Cardiac muscle cell (in vitro differentiated cells and primary cell): Measurements from ENCODE around the gene DMRTA2. TPM values are rescaled to one million over a fixed set of nuclear protein-coding genes. Genes with fewer than 3 reads are reported as not detected.

Source experiments
- DNase-seq, 2 donors: peaks; one replicate each; pipeline versions ENCODE4 v3.0.0 to v3.0.0-alpha.2; 2010 to 2017; ENCODE audit warnings: low read depth in 1 of 2, low spot score in 1 of 2
- H3K27ac ChIP-seq: fragments of 200-600 bp; sonication (generic); 2 replicates; pipeline ENCODE4 v1.5.1; 2016
- H3K27me3 ChIP-seq: fragments of 200-600 bp; sonication (generic); 2 replicates; pipeline ENCODE4 v1.6.0; 2016; ENCODE audit warnings: control low read depth
- H3K36me3 ChIP-seq: fragments of 200-600 bp; sonication (generic); 2 replicates; pipeline ENCODE4 v1.5.1; 2016; ENCODE audit warnings: control low read depth
- H3K4me1 ChIP-seq: fragments of 200-600 bp; sonication (generic); 2 replicates; pipeline ENCODE4 v1.8.1; 2017; ENCODE audit warnings: low read depth, mild to moderate bottlenecking, mixed run types
- H3K4me3 ChIP-seq: fragments of 200-600 bp; sonication (generic); 2 replicates; pipeline ENCODE4 v1.5.1; 2016; ENCODE audit warnings: mild to moderate bottlenecking
- H3K9me3 ChIP-seq: fragments of 200-600 bp; sonication (generic); 2 replicates; pipeline ENCODE4 v1.5.1; 2017; ENCODE audit warnings: low read depth, mild to moderate bottlenecking, control low read depth
- polyA plus RNA-seq: library from polyadenylated mRNA; unstranded; fragments of >200 nt; fragmentation: Nextera tagmentation; extraction: Ambion mirVana; gene quantifications from 2 replicates; pipeline ENCODE4 v1.2.1, GENCODE V29; 2016
- total RNA-seq: library from RNA; depleted of rRNA; stranded (reverse); fragments of >200 nt; gene quantifications from 2 replicates; pipeline ENCODE4 v1.2.3, GENCODE V29; 2016
- TF ChIP-seq, protein P1 (sequence below): IDR thresholded peaks from 2 replicates; pipeline ENCODE4 v1.5.1; 2012; ENCODE audit warnings: low read depth, mild to moderate bottlenecking, low read length

DMRTA2 gene
- total and polyA plus RNA-seq, 2 experiments from 2014 or later: 0.12 TPM; not detected in 1

GRCh38 chr1:50369830-50370229, 53.4 kb downstream of the DMRTA2 start:
- Histone ChIP-seq H3K4me3 (no peak overlapping the region), H3K4me1 (no peaks in the 10 kb centered on the region), H3K9me3 (no peaks in the 10 kb centered on the region), H3K27ac (no peak overlapping the region), H3K36me3 (no peaks in the 10 kb centered on the region), H3K27me3 (peaks cover 50% of the 10 kb centered on the region)
- no peak for DNase-seq
- TF ChIP-seq, protein P1, sequence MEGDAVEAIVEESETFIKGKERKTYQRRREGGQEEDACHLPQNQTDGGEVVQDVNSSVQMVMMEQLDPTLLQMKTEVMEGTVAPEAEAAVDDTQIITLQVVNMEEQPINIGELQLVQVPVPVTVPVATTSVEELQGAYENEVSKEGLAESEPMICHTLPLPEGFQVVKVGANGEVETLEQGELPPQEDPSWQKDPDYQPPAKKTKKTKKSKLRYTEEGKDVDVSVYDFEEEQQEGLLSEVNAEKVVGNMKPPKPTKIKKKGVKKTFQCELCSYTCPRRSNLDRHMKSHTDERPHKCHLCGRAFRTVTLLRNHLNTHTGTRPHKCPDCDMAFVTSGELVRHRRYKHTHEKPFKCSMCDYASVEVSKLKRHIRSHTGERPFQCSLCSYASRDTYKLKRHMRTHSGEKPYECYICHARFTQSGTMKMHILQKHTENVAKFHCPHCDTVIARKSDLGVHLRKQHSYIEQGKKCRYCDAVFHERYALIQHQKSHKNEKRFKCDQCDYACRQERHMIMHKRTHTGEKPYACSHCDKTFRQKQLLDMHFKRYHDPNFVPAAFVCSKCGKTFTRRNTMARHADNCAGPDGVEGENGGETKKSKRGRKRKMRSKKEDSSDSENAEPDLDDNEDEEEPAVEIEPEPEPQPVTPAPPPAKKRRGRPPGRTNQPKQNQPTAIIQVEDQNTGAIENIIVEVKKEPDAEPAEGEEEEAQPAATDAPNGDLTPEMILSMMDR: peak; percentile 10

- peaks cover 50% of the 10 kb centered on the region for H3K27me3 ChIP-seq
- no peaks in the 10 kb centered on the region for H3K9me3 ChIP-seq
- H3K36me3 ChIP-seq: no peaks in the 10 kb centered on the region
- no peak overlapping the region for H3K27ac ChIP-seq
- no peak overlapping the region for H3K4me3 ChIP-seq
- TF ChIP-seq, protein P1: no peak
- no peak for DNase-seq
- no peaks in the 10 kb centered on the region for H3K4me1 ChIP-seq
Measured at GRCh38 chr1:50369008-50369634, 54.1 kb downstream of the DMRTA2 start.

- no peak overlapping the region for H3K27ac ChIP-seq
- peaks cover 52% of the 10 kb centered on the region for H3K27me3 ChIP-seq
- no peak overlapping the region for H3K4me3 ChIP-seq
- DNase-seq: peak; percentile 33 to 63
- no peaks in the 10 kb centered on the region for H3K4me1 ChIP-seq
- TF ChIP-seq, protein P1: peak; percentile 59
- H3K9me3 ChIP-seq: no peaks in the 10 kb centered on the region
- no peaks in the 10 kb centered on the region for H3K36me3 ChIP-seq
Measured at GRCh38 chr1:50368179-50369007, 54.9 kb downstream of the DMRTA2 start.
